Activated CD4-positive, alpha-beta T cell treated with anti-CD3 and anti-CD28 coated beads for 24 hours (primary cell): ENCODE measurements around the gene MXRA7.
"Not testable (repeated sequence)": the region's sequence is repeated elsewhere in the genome, so short reads cannot be mapped to it uniquely, and the experiment has no call there.

Experiments
- DNase-seq, 2 donors: peaks; one replicate each; pipeline ENCODE4 v3.0.0-alpha.2; 2020; ENCODE audit warnings: low read depth in 2 of 2

MXRA7 gene

DNA sequence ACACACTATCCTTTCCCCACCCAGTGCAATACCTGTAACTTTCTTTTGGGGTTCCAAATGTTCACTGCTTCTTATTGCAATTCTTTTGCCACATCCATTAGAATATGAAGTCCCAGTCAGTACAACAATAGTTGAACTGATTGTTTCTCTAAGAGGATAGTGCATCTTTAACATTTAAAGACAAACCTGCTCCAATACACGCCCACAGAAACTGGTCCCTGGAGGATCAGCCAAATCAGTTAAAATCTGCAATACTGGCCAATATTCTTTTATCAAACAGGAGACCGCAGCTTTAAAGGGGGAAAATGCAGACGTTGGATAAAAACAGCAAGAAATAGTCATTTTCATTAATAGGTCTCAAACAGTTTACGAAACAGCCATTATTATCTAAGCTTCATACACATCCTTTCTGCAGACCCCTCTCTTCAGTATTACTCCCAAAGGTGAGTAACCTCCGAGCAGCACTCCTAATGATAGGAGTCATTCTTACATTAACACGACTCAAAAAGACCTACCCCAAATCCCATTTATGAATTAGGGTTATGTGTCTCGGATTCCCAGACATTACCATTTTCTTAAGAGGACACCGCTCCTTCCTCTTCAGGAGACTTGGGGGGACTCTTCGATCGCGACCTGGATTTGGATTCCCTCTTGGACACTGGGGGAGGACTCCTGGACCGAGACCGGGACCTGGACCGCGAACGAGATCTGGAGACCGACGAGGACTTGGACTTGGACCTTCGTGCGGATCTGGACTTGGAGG lies 25.0 kb upstream of the MXRA7 start:
- DNase-seq = no peak

GRCh38 chr17:76735006-76735405 lies 24.2 kb upstream of the MXRA7 start:
- no peak for DNase-seq

DNA sequence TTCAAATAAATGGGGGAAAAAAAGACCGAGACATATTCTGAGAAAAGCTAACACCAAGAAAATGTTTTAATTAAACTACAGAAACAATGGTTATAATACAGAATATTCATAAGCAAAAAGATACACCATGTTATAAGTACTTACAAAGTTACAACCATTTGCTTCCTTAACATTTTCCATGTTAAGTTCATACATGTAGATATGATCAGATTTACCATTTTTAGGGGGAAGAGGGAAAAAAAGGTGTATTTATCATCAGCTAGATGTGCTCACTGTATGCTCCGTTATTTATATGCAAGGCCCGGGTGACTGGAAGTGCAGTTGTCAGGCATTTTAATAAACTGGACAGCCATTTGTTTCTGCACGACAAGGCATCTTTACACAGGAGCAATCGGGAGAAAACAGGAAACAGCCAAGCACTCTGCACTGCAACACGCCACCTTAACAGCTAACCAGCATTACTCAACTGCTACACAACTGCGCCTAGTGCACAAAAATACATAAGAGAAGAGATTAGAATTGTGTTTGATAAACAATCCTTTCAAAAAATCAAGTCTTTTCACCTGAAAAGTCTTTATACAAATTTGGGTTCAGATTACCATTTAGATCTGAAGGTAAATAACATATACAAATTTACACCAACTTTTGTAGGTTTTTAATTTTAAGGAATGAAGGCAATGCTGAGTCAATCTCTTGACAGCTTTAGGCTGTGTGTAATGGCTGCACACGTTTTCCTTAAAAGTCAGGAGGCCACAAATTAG lies 23.5 kb upstream of the MXRA7 start:
- no peak for DNase-seq

DNA sequence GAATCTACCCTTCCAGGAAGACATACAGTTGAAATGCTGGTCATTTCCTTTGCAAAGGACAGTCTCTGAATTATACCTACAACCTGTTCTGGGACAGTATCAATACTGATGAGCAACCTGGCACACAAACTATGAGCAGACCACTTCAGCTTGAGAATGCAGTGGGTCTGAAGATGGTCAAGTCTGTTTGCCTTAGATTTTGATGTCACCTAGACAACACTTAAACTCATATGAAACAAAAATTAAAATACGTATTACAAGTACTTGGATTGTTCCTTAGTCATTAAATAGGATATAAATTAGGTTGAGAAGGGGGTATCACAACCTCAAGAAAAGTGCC lies 22.8 kb upstream of the MXRA7 start:
- no peak for DNase-seq

- DNase-seq = no peak
Observed at GRCh38 chr17:76732734-76733617, 22.2 kb upstream of the MXRA7 start.

GRCh38 chr17:76731800-76732733 lies 21.3 kb upstream of the MXRA7 start:
- DNase-seq = not testable (repeated sequence)

DNA sequence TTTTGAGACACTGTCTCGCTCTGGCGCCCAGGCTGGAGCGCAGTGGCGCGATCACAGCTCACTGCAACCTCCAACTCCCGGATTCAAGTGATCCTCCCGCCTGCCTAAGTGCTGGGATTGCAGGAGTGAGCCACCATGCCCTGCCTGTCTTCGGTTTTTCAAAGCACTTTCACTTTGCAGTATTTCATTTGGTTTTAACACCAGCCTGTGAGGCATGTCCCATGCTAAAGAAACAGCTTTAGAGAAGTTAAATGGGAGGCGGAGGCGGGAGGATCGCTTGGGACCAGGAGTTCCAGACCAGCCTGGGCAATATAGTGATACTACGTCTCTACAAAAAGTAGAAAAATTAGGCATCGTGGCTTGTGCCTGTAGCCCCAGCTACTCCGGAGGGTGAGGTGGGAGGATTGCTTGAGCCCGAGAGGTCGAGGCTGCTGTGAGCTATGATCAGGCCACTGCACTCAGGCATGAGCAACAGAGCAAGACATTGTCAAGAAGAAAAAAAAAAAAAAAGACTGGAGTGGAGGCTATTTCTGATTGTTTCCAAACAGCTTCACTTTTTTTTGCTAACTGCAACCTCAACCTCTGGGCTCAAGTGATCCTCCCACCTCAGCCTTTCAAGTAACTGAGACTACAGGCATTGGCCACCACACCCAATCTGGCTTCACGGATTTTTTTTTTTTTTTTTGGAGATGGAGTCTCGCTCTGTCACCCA lies 17.1 kb upstream of the MXRA7 start:
- DNase-seq = no peak

GRCh38 chr17:76726776-76727718 lies 16.3 kb upstream of the MXRA7 start, which contains the start of gene METTL23:
Gene METTL23 (plus strand): TSS chr17:76726839. CDS start chr17:76729711, 2,872 bp downstream.
- DNase-seq = peak; percentile 55 to 62

GRCh38 chr17:76726231-76726775 lies 15.5 kb upstream of the MXRA7 start, which contains the start of gene JMJD6:
Gene JMJD6 (minus strand): TSS chr17:76726606. CDS start chr17:76726475, 131 bp downstream.
- peak; percentile 90 for DNase-seq

GRCh38 chr17:76725580-76726230 lies 14.9 kb upstream of the MXRA7 start:
- DNase-seq = peak; percentile 65 to 66

GRCh38 chr17:76723812-76724211 lies 13.0 kb upstream of the MXRA7 start:
- DNase-seq = no peak

DNA sequence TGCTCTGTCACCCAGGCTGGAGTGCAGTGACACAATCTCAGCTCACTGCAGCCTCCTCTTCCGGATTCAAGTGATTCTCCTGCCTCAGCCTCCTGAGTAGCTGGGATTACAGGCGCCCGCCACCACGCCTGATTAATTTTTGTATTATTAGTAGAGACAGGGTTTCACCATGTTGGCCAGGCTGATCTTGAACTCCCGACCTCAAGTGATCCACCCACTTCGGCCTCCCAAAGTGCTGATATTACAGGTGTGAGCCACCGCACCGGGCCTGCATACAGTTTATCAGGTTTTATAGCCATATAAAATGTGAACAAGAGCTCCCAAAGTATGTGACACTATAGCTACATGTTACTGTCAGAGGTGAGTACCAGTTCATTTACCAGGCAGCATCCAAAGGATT lies 12.2 kb upstream of the MXRA7 start:
- DNase-seq = not testable (repeated sequence)

- DNase-seq = no peak
Observed at GRCh38 chr17:76722279-76722678, 11.5 kb upstream of the MXRA7 start.

GRCh38 chr17:76721463-76721862 lies 10.7 kb upstream of the MXRA7 start:
- no peak for DNase-seq

DNA sequence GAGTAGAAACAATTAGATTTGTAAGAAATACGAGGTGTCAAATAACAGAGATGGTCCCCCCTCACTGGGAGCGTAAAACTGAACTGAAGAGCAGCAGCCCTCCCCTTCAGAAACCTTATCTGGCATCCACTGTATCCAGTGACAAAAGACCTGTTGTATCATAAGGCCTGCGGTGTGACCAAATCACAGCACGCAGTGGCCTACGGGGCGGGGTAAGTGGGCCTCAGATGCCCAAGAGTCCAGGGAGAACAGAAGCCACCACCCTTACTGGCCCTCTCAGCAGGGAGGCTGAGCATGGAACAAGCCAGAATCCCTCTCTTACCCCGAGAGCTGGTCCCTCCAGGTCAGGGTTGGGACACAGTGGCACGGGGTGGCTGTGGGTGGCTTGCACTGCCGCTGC lies 10.2 kb upstream of the MXRA7 start:
- no peak for DNase-seq

DNA sequence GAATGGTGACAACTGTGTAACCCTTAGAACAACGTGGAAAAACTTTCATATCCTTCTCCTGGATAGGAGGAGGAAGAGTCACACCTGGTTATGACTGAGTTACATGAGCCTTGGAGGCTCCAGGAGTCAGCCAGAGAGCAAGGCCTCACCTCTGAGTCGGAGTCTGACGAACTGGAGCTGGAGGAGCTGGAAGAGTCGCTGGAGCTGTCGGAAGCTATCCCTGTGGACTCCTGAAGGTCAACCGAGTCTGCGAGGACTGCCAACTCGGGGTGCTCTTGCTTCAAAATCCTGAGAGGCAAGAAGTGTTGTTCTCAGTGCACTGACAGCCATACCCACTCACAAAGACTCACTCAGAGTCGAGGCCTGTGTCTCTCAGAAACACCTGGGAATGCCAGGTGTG lies 9.4 kb upstream of the MXRA7 start:
- DNase-seq = no peak

GRCh38 chr17:76718516-76718915 lies 7.8 kb upstream of the MXRA7 start:
- no peak for DNase-seq

GRCh38 chr17:76716839-76717215 lies 6.1 kb upstream of the MXRA7 start:
- no peak for DNase-seq
